ENCODE measurements around the gene TBX15. TPM values are rescaled to one million over a fixed set of nuclear protein-coding genes. Genes with fewer than 3 reads are reported as not detected.

The TBX15 gene
- total RNA-seq, 1 experiment from 2014 or later = 0.09 TPM

DNA sequence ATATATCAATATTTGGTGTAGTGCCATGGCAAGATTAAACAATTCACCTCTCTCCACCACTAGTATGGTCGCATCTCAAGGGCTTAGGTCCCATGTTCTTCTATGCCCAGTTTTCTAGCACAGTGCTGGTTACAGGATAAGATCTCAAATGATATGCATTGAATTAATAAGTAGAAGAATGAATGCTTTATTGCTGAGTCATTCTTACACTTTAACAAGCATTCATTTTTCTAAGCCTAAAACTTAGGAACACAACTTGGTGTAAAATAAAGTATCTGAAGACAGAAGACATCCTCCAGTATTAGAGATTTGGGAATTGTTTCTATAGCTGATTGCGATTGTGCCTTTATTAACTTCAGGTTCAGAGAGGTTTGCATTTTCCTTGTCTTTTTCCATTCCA lies 85.8 kb downstream of the TBX15 start:
- no TSS peak for BruUV-seq (replicated peaks)
- no peak for DNase-seq (ENCODE audit: unreplicated experiment)
- Mint-ChIP-seq H3K27ac (ENCODE audit: low read depth, unreplicated experiment) (no peak overlapping the region), H3K4me1 (ENCODE audit: insufficient read depth, unreplicated experiment) (no peaks in the 10 kb centered on the region), H3K27me3 (ENCODE audit: insufficient read depth, unreplicated experiment) (no peaks in the 10 kb centered on the region), H3K9me3 (ENCODE audit: unreplicated experiment) (no peaks in the 10 kb centered on the region), H3K4me3 (ENCODE audit: unreplicated experiment) (no peak overlapping the region), H3K36me3 (ENCODE audit: insufficient read depth, unreplicated experiment) (no peaks in the 10 kb centered on the region)
- POLR2A ChIA-PET = no interaction called here
- CTCF ChIA-PET = no interaction called here
- intact Hi-C loops (cut with micrococcal nuclease) = no loop called here
- TF ChIP-seq, protein P1, sequence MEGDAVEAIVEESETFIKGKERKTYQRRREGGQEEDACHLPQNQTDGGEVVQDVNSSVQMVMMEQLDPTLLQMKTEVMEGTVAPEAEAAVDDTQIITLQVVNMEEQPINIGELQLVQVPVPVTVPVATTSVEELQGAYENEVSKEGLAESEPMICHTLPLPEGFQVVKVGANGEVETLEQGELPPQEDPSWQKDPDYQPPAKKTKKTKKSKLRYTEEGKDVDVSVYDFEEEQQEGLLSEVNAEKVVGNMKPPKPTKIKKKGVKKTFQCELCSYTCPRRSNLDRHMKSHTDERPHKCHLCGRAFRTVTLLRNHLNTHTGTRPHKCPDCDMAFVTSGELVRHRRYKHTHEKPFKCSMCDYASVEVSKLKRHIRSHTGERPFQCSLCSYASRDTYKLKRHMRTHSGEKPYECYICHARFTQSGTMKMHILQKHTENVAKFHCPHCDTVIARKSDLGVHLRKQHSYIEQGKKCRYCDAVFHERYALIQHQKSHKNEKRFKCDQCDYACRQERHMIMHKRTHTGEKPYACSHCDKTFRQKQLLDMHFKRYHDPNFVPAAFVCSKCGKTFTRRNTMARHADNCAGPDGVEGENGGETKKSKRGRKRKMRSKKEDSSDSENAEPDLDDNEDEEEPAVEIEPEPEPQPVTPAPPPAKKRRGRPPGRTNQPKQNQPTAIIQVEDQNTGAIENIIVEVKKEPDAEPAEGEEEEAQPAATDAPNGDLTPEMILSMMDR (IDR thresholded peaks at IDR 0.05; ENCODE audit: unreplicated experiment) = no peak

DNA sequence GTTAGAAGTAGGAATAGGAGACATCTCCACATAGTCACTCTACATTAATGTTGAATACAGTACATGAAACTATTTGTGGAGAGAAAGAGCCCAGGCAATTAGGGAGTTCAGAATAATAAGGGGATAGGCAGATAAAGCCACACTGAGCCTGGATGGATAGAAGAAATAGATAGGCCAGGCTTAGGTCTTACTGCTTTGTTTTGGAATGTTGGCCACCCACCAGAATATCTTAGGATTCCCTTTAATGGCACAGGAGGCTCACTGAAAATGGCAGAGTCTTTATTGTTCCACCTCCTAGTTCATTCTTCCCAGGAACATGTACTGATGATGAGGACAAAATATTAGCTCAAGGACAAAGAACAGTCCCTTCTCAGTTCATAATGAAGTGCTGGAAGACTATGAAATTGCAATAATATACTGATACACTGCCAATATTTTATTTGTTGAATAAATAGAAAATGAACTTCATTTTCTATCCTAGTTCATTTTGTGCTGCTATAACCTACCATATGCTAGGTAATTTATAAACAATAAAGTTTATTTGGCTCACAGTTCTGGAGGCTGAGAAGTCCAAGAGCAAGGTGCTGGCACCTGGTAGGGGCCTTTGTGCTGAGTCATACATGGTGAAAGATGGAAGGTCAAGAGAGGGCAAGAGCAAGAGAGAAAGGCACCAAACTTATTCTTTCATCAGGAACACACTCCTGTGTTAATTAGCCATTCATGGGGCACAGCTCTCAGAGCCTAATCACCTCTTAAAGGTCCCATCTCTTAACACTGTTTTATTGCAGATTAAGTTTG lies 87.3 kb downstream of the TBX15 start:
- H3K9me3 Mint-ChIP-seq (ENCODE audit: unreplicated experiment) = no peaks in the 10 kb centered on the region
- H3K4me3 Mint-ChIP-seq (ENCODE audit: unreplicated experiment) = no peak overlapping the region
- ChIA-PET CTCF (no interaction called here), POLR2A (no interaction called here)
- no peak for DNase-seq (ENCODE audit: unreplicated experiment)
- H3K27me3 Mint-ChIP-seq (ENCODE audit: insufficient read depth, unreplicated experiment) = no peaks in the 10 kb centered on the region
- TF ChIP-seq, protein P1 (IDR thresholded peaks at IDR 0.05; ENCODE audit: unreplicated experiment) = no peak
- H3K36me3 Mint-ChIP-seq (ENCODE audit: insufficient read depth, unreplicated experiment) = no peaks in the 10 kb centered on the region
- BruUV-seq (replicated peaks) = no TSS peak
- no peak overlapping the region for H3K27ac Mint-ChIP-seq (ENCODE audit: low read depth, unreplicated experiment)
- intact Hi-C loops (cut with micrococcal nuclease) = no loop called here
- no peaks in the 10 kb centered on the region for H3K4me1 Mint-ChIP-seq (ENCODE audit: insufficient read depth, unreplicated experiment)

DNA sequence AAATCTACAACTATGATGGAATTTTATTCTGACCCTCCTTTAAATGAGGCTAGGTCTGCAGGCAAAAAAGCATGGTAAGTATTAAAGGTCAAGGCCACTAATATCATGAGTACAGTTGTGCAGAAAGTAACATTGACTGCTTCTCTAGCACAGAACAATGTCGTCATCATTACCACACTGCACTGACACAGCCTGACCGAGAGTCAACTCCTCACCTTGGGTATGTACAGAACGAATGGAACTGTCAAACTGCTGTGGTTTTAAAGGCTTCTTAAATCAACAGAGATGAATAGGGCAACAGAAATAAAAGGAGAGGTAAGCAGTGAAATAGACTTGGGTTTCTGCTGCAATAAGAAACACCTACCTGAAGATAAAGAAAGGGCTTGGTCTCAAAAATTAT lies 88.8 kb downstream of the TBX15 start:
- Mint-ChIP-seq H3K9me3 (ENCODE audit: unreplicated experiment) (no peaks in the 10 kb centered on the region), H3K4me3 (ENCODE audit: unreplicated experiment) (no peak overlapping the region), H3K36me3 (ENCODE audit: insufficient read depth, unreplicated experiment) (no peaks in the 10 kb centered on the region), H3K27me3 (ENCODE audit: insufficient read depth, unreplicated experiment) (no peaks in the 10 kb centered on the region), H3K27ac (ENCODE audit: low read depth, unreplicated experiment) (no peak overlapping the region), H3K4me1 (ENCODE audit: insufficient read depth, unreplicated experiment) (no peaks in the 10 kb centered on the region)
- intact Hi-C loops (cut with micrococcal nuclease) = no loop called here
- TF ChIP-seq, protein P1 (IDR thresholded peaks at IDR 0.05; ENCODE audit: unreplicated experiment) = no peak
- ChIA-PET POLR2A (no interaction called here), CTCF (no interaction called here)
- no peak for DNase-seq (ENCODE audit: unreplicated experiment)
- BruUV-seq (replicated peaks) = no TSS peak

DNA sequence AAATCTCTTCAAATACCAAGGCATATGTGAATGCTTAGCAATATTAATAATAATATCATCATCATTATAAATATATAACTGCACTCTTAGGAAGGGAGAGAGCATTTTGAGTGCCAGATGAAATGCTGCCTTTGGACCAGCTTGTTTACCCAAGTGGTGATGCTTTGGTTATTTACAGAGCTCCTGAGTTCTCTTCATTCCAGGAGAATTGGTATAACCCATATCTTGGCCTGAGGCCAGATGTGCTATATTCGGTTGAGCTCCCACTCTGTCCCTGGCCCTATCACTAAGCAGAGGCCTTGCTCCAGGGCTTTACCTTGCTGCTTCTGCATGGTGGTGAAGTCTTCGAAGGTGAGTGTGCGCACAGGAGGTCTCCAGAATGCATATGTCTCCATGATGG lies 89.4 kb downstream of the TBX15 start:
- H3K4me3 Mint-ChIP-seq (ENCODE audit: unreplicated experiment) = no peak overlapping the region
- ChIA-PET CTCF (no interaction called here), POLR2A (no interaction called here)
- intact Hi-C loops (cut with micrococcal nuclease) = no loop called here
- BruUV-seq (replicated peaks) = no TSS peak
- no peaks in the 10 kb centered on the region for H3K27me3 Mint-ChIP-seq (ENCODE audit: insufficient read depth, unreplicated experiment)
- no peaks in the 10 kb centered on the region for H3K4me1 Mint-ChIP-seq (ENCODE audit: insufficient read depth, unreplicated experiment)
- no peak overlapping the region for H3K27ac Mint-ChIP-seq (ENCODE audit: low read depth, unreplicated experiment)
- TF ChIP-seq, protein P1 (IDR thresholded peaks at IDR 0.05; ENCODE audit: unreplicated experiment) = no peak
- no peaks in the 10 kb centered on the region for H3K9me3 Mint-ChIP-seq (ENCODE audit: unreplicated experiment)
- H3K36me3 Mint-ChIP-seq (ENCODE audit: insufficient read depth, unreplicated experiment) = no peaks in the 10 kb centered on the region
- no peak for DNase-seq (ENCODE audit: unreplicated experiment)
